Dedifferentiated amniotic fluid mesenchymal stem cell (primary cell): Measurements from ENCODE around the gene DNAAF2.
"Not testable (repeated sequence)": the region's sequence is repeated elsewhere in the genome, so short reads cannot be mapped to it uniquely, and the experiment has no call there.

Experiments used
- DNase-seq: peaks from one replicate; pipeline ENCODE4 v3.0.0-alpha.2; 2016; ENCODE audit errors: extremely low spot score

DNAAF2 gene, protein sequence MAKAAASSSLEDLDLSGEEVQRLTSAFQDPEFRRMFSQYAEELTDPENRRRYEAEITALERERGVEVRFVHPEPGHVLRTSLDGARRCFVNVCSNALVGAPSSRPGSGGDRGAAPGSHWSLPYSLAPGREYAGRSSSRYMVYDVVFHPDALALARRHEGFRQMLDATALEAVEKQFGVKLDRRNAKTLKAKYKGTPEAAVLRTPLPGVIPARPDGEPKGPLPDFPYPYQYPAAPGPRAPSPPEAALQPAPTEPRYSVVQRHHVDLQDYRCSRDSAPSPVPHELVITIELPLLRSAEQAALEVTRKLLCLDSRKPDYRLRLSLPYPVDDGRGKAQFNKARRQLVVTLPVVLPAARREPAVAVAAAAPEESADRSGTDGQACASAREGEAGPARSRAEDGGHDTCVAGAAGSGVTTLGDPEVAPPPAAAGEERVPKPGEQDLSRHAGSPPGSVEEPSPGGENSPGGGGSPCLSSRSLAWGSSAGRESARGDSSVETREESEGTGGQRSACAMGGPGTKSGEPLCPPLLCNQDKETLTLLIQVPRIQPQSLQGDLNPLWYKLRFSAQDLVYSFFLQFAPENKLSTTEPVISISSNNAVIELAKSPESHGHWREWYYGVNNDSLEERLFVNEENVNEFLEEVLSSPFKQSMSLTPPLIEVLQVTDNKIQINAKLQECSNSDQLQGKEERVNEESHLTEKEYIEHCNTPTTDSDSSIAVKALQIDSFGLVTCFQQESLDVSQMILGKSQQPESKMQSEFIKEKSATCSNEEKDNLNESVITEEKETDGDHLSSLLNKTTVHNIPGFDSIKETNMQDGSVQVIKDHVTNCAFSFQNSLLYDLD

DNA sequence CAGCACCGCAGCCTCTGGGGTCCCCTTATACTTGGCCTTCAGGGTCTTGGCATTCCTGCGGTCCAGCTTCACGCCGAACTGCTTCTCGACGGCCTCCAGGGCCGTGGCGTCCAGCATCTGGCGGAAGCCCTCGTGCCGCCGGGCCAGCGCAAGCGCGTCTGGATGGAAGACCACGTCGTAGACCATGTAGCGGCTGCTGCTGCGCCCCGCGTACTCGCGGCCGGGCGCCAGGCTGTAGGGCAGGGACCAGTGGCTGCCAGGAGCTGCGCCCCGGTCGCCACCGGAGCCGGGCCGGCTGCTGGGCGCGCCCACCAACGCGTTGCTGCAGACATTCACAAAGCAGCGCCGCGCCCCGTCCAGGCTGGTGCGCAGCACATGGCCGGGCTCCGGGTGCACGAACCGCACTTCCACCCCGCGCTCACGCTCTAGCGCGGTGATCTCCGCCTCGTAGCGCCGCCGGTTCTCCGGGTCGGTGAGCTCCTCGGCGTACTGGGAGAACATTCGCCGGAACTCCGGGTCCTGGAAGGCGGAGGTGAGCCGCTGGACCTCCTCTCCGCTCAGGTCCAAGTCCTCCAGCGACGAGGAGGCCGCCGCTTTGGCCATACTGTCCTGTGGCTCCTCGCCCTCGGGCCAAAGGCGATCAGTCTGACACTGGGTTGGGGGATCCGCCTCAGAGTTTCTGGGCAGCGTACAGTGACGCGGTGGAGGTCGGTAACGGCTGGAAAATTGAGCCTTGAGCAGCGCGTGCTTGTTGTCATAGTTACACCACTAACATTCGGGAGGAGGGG is at the start of gene DNAAF2:
TSS of gene DNAAF2 (minus strand) at position 698 of the 788 bp plus-strand sequence. CDS start at position 603, 95 bp downstream.
- DNase-seq = peak; percentile 59

GRCh38 chr14:49679271-49679670 is 44.2 kb upstream of the DNAAF2 start:
- no peak for DNase-seq

DNA sequence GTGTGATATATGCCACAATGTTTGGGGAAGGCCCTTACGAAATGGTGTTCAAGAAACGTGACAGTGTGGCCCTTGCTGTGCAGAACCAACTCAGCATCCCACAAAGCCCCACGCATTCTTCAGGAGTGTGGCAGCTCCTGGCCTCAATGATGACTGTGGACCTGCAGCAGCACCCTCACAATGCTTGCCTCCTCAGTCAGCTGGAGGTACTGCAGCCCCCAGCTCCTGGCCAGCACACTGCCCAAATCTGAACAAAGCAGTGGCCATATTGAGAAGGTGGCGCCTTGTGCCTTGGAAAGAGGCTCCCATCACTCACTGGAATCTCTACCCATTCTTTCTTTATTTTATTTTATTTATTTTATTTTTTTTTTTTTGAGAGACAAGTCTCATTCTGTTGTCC is 42.6 kb upstream of the DNAAF2 start:
- DNase-seq = no peak

GRCh38 chr14:49673586-49673985 is 38.5 kb upstream of the DNAAF2 start:
- DNase-seq = no peak

GRCh38 chr14:49670475-49670874 is 35.4 kb upstream of the DNAAF2 start:
- DNase-seq = no peak

- no peak for DNase-seq
Measured at GRCh38 chr14:49659526-49660455, 24.7 kb upstream of the DNAAF2 start.

DNA sequence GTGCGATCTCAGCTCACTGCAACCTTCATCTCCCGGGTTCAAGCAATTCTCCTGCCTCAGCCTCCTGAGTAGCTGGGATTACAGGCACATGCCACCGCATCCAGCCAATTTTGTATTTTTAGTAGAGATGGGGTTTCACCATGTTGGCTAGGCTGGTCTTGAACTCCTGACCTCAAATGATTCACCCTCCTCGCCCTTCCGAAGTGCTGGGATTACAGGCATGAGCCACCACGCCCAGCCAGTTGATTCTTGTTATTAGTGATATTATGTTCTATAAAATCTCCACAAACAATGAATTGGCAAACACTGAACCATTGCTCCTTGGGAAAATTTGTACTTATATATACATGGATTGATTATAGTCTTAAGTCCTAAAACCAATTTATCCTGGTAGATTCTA is 22.5 kb upstream of the DNAAF2 start:
- DNase-seq = not testable (repeated sequence)

DNA sequence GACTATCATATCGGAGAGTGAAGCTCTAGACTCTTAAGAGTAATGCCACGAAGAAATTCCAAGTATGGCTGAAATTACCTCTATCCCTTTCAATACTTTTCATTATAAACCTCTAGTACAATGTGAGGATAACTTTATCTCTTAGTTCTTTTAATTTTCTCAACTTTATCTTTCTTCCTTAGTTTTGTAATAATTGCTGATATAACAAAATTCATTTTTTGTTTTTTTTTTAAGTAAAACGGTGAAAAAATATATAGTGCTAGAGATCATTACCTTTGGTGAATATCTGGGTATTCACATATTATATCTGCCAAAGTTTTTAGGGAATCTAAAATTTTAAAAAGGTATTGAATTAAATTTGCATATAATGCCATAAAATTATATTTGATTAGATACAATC is 19.5 kb upstream of the DNAAF2 start:
- DNase-seq = no peak

GRCh38 chr14:49653508-49653907 is 18.5 kb upstream of the DNAAF2 start:
- DNase-seq = no peak

GRCh38 chr14:49642163-49642562 is 7.1 kb upstream of the DNAAF2 start:
- DNase-seq = no peak

DNA sequence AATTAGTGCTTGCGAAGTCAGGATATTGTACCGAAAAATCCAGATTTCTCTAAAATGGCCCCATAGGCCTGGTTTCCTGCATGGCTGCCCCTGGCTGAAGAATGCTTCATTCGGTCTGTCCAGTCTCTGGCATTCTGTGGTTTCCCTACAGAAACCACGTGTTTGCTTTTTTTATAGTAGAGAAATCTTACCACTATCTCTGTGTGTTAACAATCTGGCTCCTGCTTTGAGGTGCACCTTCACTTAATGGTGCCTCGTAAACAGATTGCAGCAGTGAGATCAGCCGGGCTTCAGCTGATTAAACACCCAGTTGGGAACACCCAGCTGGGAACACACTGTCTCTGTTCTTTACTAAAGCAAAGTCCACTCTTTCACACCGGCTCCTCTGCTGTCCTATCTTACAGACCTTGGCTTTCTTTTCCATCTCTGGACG is 6.7 kb upstream of the DNAAF2 start:
- no peak for DNase-seq

DNA sequence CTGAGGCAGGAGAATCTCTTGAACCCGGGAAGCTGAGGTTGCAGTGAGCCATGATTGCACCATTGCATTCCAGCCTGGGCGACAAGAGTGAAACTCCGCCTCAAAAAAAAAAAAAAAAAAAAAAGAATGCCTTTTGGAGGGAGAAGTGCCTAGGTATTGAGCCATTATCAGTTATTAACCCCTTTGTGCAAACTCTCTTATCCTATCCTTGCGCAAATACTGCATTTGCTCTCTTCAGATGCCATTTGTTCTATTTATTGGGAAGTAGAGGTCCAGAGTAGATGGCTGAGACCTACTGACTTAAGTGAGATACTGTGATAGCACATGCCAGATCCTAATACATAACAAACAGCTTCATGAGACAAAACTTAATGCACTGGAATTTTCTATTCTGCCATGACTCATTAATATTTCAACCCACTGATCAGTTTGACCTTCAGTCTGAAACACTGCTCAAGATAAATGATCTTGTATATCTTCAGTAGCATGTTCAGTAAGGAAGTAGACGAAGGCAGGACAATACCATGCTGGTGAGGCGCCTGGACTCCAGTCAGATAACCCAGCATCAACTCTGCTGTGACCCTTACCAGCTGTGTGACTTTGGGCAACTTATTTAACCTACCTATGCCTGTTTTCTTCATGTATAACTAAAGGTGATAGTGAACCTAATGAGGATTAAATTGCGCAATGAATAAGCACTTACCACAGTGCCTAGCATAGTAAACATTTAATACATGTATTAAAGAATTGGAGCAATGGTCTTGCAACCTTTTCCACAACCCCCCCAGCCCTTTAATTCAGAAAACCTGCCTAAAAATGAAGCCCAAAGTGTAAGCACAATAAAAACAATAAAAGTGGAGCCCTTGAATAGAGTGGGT is 5.7 kb upstream of the DNAAF2 start:
- no peak for DNase-seq

DNA sequence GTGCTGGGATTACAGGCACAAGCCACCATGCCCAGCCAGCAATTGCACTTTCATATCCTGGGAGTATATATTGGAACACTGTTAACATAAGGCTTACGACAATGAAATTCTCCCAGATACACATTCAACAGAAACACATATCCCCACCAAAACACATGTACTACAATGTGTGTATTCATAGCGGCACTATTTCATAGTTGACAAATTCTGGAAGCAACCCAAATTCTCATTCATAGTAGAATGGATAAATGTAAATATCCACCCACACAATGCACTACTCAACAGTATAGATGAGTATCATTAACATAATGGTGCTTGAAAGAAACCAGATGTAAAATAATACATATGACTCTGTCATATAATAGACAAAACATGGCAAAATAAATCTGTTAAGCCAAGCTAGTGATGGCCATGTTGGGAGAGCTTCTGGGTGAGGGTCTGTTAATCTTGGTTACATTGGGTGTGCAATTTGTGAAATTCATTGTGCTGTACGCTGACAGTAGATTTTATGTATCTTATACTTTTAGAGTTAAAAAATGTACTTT is 2.6 kb upstream of the DNAAF2 start:
- DNase-seq = no peak

DNA sequence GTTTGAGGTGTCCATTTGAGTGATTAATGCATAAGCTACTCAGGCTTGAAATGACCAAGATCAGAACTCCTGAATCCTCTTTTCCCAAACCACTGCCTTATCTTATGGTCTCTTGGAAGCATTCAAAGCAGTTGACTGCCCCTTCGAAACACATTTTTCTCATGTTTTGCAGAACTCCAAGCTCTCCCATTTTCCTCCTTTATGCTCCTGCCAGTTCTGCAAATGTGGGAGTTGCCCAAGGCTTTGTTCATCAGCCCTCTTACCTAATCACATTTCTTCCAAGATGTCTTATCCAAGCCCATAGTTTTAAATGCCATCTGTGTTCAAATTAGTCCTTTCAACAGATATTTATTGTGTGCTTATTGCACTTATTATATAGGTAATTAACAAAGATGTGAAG is 1.8 kb upstream of the DNAAF2 start:
- DNase-seq = no peak

DNA sequence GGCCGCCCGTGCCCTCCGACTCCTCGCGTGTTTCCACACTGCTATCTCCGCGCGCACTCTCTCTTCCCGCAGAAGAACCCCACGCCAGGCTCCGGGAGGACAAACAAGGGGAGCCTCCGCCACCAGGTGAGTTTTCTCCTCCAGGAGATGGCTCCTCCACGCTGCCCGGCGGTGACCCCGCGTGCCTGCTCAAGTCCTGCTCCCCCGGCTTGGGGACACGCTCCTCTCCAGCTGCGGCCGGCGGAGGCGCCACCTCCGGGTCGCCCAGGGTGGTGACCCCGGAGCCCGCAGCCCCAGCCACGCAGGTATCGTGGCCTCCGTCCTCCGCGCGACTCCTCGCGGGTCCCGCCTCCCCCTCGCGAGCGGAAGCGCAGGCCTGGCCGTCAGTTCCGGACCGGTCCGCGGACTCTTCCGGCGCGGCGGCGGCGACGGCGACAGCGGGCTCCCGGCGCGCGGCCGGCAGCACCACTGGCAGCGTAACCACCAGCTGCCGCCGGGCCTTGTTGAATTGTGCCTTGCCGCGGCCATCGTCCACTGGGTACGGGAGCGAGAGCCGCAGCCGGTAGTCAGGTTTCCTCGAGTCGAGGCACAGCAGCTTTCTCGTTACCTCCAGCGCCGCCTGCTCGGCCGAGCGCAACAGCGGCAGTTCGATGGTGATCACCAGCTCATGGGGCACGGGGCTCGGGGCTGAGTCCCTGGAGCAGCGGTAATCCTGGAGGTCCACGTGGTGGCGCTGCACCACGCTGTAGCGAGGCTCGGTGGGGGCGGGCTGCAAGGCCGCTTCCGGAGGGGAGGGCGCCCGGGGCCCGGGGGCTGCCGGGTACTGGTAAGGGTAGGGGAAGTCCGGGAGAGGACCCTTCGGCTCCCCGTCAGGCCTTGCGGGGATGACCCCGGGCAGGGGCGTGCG is 1.2 kb downstream of the DNAAF2 start:
- DNase-seq = peak; percentile 92

- no peak for DNase-seq
Measured at GRCh38 chr14:49623941-49624839, 10.9 kb downstream of the DNAAF2 start.

GRCh38 chr14:49623387-49623786 is 11.7 kb downstream of the DNAAF2 start:
- DNase-seq = no peak
